H4 (cell line): ENCODE measurements around the gene LCP2. TPM values are rescaled to one million over a fixed set of nuclear protein-coding genes. Genes with fewer than 3 reads are reported as not detected.
A peak's percentile ranks its signal among the peaks of the same experiment; 100 is the strongest.

Experiments used
- DNase-seq: peaks from one replicate; pipeline ENCODE4 v3.0.0-alpha.2; 2015; ENCODE audit warnings: low spot score
- total RNA-seq: library from RNA; depleted of rRNA; stranded (reverse); fragments of >200 nt; shearing (Covaris generic); gene quantifications from 2 replicates; pipeline ENCODE4 v1.2.3, GENCODE V29; 2014; rRNA removed

LCP2 gene
- 0.68 and 2.7 TPM in 2 replicates for total RNA-seq

- DNase-seq: peak; percentile 35
These were observed at the start of gene LCP2 for GRCh38 chr5:170297589-170298462. Gene LCP2, minus strand, starts transcription at chr5:170297777. Its CDS starts 166 bp downstream, at chr5:170297611.

DNA sequence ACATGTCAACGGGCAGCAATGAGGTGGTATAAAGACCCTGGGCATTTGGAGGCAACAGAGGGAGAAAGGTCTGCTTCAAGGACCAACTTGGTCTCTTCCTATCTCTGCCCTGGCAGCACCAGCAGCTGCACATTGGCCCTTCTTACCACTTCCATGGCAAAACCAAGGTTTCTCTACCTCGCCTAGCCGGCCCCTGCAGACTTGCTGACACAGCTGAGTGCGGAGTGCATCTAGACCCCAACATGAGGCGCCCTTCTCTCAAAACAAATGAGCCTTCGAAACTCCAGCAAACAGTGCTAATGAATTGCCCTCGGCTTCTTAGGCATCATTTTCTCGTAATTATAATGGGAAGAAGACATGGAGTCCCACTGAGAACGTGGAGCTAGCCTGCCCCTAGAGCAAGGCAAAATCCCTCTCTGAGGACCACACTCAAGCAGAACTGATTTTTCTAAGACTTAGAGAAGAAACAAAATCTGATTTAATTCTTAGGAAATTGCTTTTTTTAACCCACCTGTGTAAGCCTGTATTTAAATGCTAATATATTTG is 49.5 kb upstream of the LCP2 start:
- no peak for DNase-seq

DNA sequence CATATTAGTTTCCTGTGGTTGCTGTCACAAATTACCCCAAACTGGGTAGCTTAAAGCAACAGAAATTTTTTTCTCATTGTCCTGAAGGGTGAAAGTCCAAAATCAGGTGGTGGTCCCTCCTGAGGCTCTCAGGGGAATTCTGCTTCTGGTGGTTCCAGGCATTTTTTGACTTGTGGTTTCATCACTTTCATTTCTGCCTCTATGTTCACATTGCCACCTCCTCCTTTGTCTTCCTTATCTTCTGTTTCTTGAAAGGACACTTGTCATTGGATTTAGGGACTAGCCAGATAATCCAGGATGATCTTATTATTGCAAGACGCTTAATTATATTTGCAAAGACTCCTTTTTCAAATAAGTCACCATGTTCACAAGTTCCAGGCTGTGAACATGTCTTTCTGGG is 48.4 kb upstream of the LCP2 start:
- no peak for DNase-seq

- no peak for DNase-seq
These were observed 45.6 kb upstream of the LCP2 start for GRCh38 chr5:170343177-170343576.

DNA sequence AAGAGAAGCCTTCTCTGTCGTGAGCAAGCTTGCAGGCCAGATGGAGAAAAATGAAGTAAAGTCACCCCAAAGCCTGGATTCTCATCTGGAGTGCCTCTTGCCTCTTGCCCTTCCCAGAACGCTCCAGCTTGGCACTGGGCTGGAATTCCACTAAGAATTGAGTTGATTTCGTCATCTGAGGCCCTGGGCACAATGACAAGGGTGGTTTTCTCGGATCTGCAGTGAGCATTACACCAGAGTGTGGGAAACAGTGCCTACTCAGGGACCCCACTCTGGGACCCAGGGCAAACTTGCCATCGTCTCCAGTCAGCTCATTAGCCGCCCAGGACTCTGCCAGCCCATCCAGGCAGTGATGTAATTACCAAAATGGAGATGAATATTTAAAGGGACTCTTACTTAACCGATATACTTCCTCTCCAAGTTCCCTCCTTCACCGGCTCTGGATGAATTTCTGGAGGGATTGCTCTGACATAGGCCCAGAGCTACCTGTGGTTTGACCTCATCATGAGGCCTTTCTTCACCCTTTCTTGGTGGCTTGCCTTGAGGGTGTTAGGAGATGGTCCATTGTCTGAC is 44.7 kb upstream of the LCP2 start:
- no peak for DNase-seq

- DNase-seq: no peak
These were observed 44.0 kb upstream of the LCP2 start for GRCh38 chr5:170341545-170341944.

DNA sequence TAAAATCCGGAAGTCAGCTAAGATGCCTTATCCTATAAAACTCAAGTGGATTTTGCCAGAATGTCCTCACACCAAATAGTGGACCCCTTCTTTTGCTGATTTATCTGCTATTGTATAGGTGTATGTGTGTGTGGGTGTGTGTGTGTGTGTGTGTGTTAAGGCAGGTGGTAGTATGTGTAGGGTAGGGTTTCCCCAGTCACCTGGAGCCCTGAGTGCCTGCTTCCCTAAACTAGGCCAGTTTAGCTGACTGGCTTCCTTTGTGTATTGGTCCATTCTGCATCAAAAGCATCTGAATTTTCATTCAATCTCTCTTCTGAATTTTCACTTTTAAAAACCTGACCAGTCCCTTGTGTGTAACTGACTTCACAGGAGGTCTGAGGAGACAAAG is 42.2 kb upstream of the LCP2 start:
- DNase-seq: no peak

- DNase-seq: no peak
These were observed 41.6 kb upstream of the LCP2 start for GRCh38 chr5:170338933-170339779.

GRCh38 chr5:170338291-170338690 is 40.7 kb upstream of the LCP2 start:
- no peak for DNase-seq

DNA sequence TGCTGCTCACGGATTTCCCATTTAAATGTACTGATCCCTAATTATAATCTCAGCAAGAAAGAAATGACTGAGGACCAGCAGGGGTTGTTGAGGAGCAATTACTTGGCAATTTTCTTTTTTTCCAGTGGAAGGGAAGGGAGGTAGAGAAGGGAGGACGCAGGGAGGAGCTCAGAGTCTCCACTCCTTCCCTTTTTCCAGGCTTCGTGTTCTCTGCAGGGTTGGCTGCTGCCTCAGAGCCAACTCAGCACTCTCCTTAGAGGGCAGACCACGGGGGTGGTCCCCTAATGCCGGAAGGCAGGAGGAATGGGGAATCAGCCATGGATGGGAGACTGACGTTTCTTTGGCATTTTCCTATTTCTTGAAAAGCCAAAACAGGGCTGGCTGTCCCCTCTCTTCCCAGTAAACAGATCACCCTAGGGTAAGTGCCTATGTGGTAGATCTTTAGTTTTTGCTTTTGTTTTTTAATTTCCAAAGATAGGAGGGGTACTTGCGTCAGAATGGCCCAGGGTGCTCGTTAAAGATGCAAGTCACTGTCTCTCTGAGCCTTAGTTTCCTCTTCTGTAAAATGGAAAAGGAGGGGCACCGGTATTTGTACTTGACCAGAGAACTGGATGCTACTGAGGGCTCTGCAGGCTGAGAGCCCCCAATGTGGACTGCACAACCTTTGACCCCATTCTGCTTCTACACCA is 39.6 kb upstream of the LCP2 start:
- no peak for DNase-seq

DNA sequence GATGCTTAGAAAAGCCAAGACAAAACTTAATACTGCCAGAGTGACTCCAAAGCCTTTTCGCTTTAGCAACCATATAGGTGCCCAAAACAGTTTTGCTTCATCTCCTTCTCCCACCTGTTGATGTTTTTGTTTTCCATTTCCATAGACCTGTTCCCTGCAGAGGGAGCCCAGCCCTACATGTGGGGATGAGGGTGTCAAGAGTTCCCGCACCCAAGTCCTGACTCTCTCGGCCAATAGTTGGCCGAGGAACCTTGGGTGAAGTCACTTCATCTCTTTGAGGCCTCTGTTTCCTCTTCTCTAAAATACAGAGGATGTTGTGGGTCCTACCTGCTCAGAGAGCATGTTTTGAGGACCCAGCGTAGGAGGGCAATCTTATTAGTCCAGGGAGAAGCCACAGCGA is 38.5 kb upstream of the LCP2 start:
- no peak for DNase-seq

DNA sequence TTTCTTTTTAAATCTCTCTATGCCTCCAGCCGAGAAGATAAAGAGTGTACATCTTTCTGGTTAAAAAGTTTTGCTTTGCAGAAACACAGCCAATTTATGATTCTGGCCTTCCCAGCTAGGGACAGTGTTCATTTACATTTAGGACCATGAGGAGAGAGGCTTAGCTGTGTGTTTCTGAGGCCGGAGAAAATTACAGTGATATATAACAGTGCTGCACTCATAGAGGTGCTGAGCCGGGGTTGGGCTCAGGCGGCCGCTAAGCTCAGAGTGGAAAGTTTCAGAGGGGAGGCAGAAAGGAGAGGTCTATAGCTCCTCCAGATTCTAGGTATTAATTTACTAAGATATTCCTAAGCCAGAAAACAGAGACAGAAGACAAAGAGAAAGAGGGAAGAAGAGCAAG is 37.0 kb upstream of the LCP2 start:
- no peak for DNase-seq

- no peak for DNase-seq
These were observed 35.8 kb upstream of the LCP2 start for GRCh38 chr5:170333161-170333910.

DNA sequence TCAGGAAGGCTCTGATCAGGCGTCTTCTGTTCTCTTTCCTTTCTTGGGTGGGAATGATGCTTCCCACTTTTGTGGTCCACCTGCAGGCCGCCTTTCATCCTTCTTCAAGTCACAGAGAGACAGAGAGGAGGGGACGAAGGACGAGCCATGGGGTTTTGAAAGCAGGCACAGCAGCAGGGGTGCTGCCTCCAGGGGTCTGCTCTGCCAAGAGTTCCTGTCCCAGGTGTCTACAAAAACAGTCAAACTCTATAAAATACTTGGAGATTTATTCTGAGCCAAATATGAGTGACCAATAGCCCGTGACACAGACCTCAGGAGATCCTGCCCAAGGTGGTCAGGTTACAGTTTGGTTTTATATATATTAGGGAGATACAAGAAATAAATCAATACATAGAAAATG is 34.5 kb upstream of the LCP2 start:
- no peak for DNase-seq

- no peak for DNase-seq
These were observed 33.0 kb upstream of the LCP2 start for GRCh38 chr5:170330568-170331054.

GRCh38 chr5:170329524-170329923 is 31.9 kb upstream of the LCP2 start:
- DNase-seq: no peak

DNA sequence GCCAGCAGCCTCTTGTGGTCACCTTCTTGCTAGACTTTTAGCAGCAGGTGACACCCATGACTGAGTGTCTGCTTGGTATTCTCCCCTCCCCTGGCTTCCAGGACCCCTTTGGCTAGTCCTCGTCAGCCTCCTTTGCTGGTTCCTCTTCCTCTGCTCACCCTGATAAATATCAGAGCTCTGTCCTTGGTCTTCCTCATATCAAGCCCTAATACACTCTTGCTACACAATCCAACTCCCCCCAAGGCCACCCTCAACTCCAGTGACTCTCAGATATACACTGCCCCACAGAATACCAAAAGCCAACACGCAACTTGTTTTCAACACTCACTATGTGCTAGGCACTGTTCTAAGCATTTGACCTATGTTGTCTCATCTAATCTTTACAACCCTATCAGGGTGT is 30.3 kb upstream of the LCP2 start:
- DNase-seq: no peak

DNA sequence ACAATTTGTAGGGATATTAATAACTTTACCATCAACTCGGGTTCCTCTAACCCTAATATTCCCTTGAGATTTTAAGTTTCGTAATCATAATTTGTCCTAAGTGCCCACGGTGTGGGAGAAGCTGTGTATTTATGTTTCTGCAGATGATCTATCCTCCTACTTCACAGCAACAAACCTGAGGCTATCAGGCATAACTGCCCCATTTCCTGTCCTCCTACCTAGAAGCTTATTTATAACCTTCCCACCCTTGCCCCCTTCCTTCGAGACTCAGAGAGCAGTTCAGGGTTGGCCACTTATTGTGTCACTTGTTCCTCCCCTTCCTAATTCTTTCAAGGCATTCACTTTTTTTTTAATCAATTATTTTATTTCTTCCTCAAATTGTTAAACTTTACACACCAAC is 29.6 kb upstream of the LCP2 start:
- no peak for DNase-seq

- no peak for DNase-seq
These were observed 21.7 kb upstream of the LCP2 start for GRCh38 chr5:170319301-170319700.

DNA sequence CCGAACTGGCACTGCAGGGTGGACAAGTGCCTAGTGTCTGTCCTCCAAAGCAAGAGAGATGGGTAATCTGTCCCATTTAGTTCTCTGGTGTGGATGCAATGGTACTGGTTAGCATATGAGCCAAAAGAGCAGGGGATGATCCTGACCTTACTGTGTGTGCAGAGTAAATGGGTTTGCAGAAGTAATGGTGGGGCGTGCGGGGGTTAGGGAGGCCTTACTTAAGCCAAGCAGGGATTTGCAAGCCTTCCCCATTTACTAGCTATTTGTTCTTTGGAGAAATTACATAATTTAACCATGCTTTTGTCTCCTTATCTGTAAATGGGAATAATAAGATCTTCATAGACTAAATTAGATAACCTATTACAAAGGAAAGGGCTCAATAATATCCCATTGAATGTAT is 19.9 kb upstream of the LCP2 start:
- no peak for DNase-seq

DNA sequence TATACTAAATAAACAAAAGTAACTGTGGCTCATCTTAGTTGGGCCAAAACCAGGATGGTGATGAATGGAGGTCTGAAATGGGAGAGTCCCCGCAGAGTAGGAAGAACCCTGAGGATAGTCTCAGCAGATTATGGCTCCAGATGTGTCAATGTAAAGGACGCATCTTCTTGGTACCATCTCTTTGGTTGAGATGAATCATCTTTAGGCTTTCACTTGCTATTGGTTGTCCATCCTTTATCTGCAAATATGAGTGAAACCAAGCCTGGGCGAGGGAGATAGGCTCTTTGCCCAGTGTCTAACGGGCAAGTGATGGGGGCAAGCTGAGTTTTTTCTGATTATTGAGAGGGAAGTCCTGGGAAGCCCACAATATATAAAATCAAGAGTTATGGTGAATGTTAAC is 19.4 kb upstream of the LCP2 start:
- DNase-seq: no peak
